ENCODE measurements around the gene CSTPP1.

- peak in 3 of 4 experiments; percentile 6 to 19 (median 11) for TF ChIP-seq CTCF (IDR thresholded peaks at IDR 0.05)
- peak; percentile 32 to 38 for TF ChIP-seq POLR2A (IDR thresholded peaks at IDR 0.05)
Measured at GRCh38 chr11:47186700-47187695, 250.4 kb downstream of the CSTPP1 start.
